ENCODE measurements around the gene PSMD11.

- TF ChIP-seq KLF10 (tag by site-specific recombination; IDR thresholded peaks at IDR 0.05), result no peak
- no peak for TF ChIP-seq ZNF513 (tag by site-specific recombination; IDR thresholded peaks at IDR 0.05)
- no peak for TF ChIP-seq CTCF (tag by site-specific recombination; IDR thresholded peaks at IDR 0.05)
- TF ChIP-seq ZNF398 (tag by site-specific recombination; IDR thresholded peaks at IDR 0.05), result no peak
- no peak for TF ChIP-seq ZNF639 (tag by site-specific recombination; IDR thresholded peaks at IDR 0.05)
- no peak for TF ChIP-seq ZNF624 (tag by site-specific recombination; IDR thresholded peaks at IDR 0.05)
- TF ChIP-seq PRDM6 (tag by site-specific recombination; IDR thresholded peaks at IDR 0.05), result no peak
- no peak for TF ChIP-seq ZNF24 (tag by site-specific recombination; IDR thresholded peaks at IDR 0.05)
- no peak for TF ChIP-seq ZNF274 (IDR thresholded peaks at IDR 0.05; ENCODE audit: low read length)
- TF ChIP-seq ZNF274 (tag by site-specific recombination; IDR thresholded peaks at IDR 0.05; ENCODE audit: borderline replicate concordance), result no peak
- no peak; the same call in 1 of the 2 replicates for TF ChIP-seq OSR2 (tag by site-specific recombination; IDR thresholded peaks at IDR 0.05)
- no peak for TF ChIP-seq BCL6B (tag by site-specific recombination; IDR thresholded peaks at IDR 0.05)
- no peak for TF ChIP-seq KLF7 (tag by site-specific recombination; IDR thresholded peaks at IDR 0.05; ENCODE audit: borderline replicate concordance)
Measured at GRCh38 chr17:32516450-32516849, 72.1 kb downstream of the PSMD11 start.
